ENCODE results near the gene RGPD5.
"Not testable (repeated sequence)": the region's sequence is repeated elsewhere in the genome, so short reads cannot be mapped to it uniquely, and the experiment has no call there.

Gene RGPD5

GRCh38 chr2:109794074-109794737, at the start of gene RGPD5:
TSS of gene RGPD5 (plus strand) at chr2:109794305. CDS start at chr2:109794466, 161 bp downstream.
- DNase-seq, result not testable (repeated sequence)

- not testable (repeated sequence) for DNase-seq
Observed at GRCh38 chr2:109751572-109751971, 42.5 kb upstream of the RGPD5 start.

GRCh38 chr2:109757163-109757824, 36.8 kb upstream of the RGPD5 start:
- DNase-seq, result not testable (repeated sequence)

GRCh38 chr2:109760265-109761042, 33.7 kb upstream of the RGPD5 start:
- not testable (repeated sequence) for DNase-seq

- DNase-seq, result not testable (repeated sequence)
Observed at GRCh38 chr2:109761043-109761454, 33.1 kb upstream of the RGPD5 start.

GRCh38 chr2:109761976-109762375, 32.1 kb upstream of the RGPD5 start:
- not testable (repeated sequence) for DNase-seq

- not testable (repeated sequence) for DNase-seq
Observed at GRCh38 chr2:109766074-109766473, 28.0 kb upstream of the RGPD5 start.

- DNase-seq, result not testable (repeated sequence)
Observed at GRCh38 chr2:109766886-109767578, 27.1 kb upstream of the RGPD5 start.

GRCh38 chr2:109768934-109769333, 25.2 kb upstream of the RGPD5 start:
- not testable (repeated sequence) for DNase-seq

- DNase-seq, result not testable (repeated sequence)
Observed at GRCh38 chr2:109779118-109779517, 15.0 kb upstream of the RGPD5 start.

- not testable (repeated sequence) for DNase-seq
Observed at GRCh38 chr2:109781147-109781816, 12.8 kb upstream of the RGPD5 start.

GRCh38 chr2:109782446-109782993, 11.6 kb upstream of the RGPD5 start:
- DNase-seq, result not testable (repeated sequence)

GRCh38 chr2:109791530-109792279, 2.4 kb upstream of the RGPD5 start:
- DNase-seq, result not testable (repeated sequence)

GRCh38 chr2:109792659-109793058, 1.4 kb upstream of the RGPD5 start:
- DNase-seq, result not testable (repeated sequence)

GRCh38 chr2:109871129-109871751, 77.1 kb downstream of the RGPD5 start:
- DNase-seq, result not testable (repeated sequence)

GRCh38 chr2:109876625-109877024, 82.5 kb downstream of the RGPD5 start:
- not testable (repeated sequence) for DNase-seq

GRCh38 chr2:109882112-109882511, 88.0 kb downstream of the RGPD5 start:
- DNase-seq, result not testable (repeated sequence)

- not testable (repeated sequence) for DNase-seq
Observed at GRCh38 chr2:109888414-109888813, 94.3 kb downstream of the RGPD5 start.

GRCh38 chr2:109889909-109890308, 95.8 kb downstream of the RGPD5 start:
- DNase-seq, result not testable (repeated sequence)

- DNase-seq, result not testable (repeated sequence)
Observed at GRCh38 chr2:109891024-109891423, 96.9 kb downstream of the RGPD5 start.

- not testable (repeated sequence) for DNase-seq
Observed at GRCh38 chr2:109893736-109894135, 99.6 kb downstream of the RGPD5 start.

Data from islet precursor cell (in vitro differentiated cells).